ENCODE results near the gene PA2G4. TPM values are rescaled to one million over a fixed set of nuclear protein-coding genes. Genes with fewer than 3 reads are reported as not detected.

PA2G4 gene
- total RNA-seq, 2 donors from 2014 or later = 128 to 161 TPM

- Mint-ChIP-seq H3K9me3 (peaks cover 4% of the 10 kb centered on the region), H3K36me3 (ENCODE audit: low read depth) (peaks cover 78% of the 10 kb centered on the region), H3K4me3 (no peak overlapping the region), H3K27me3 (ENCODE audit: insufficient read depth) (no peaks in the 10 kb centered on the region), H3K4me1 (no peaks in the 10 kb centered on the region), H3K27ac (no peak overlapping the region)
- DNase-seq = no peak
- H3K27ac ChIP-seq (ENCODE audit: low read depth, low read length) = no peak overlapping the region
- H3K4me3 ChIP-seq (ENCODE audit: low read length) = no peak overlapping the region
- WGBS, 2 experiments (ENCODE audit: insufficient coverage in 1 of 2, insufficient read length in 1 of 2) = 94 to 100% methylated on average over 12 to 19 of the region's 19 CpGs
- no peaks in the 10 kb centered on the region for H3K4me1 ChIP-seq (ENCODE audit: control insufficient read depth, insufficient read depth, low read length)
- no peak overlapping the region for H3K9ac ChIP-seq (ENCODE audit: extremely low read depth, low read length, poor library complexity, severe bottlenecking)
- peaks cover 76% of the 10 kb centered on the region for H3K36me3 ChIP-seq (ENCODE audit: control insufficient read depth, insufficient read depth, low read length)
- TF ChIP-seq CTCF (conservative IDR thresholded peaks at IDR 0.05) = no peak
- no peaks in the 10 kb centered on the region for H3K9me3 ChIP-seq (ENCODE audit: control insufficient read depth, low read length)
- no peaks in the 10 kb centered on the region for H3K27me3 ChIP-seq (ENCODE audit: control insufficient read depth, insufficient read depth, low read length, poor library complexity, severe bottlenecking)
These were observed 37.8 kb downstream of the PA2G4 start for GRCh38 chr12:56141946-56142784.

GRCh38 chr12:56143217-56143616 is 38.9 kb downstream of the PA2G4 start:
- Histone ChIP-seq H3K4me3 (ENCODE audit: low read length) (no peak overlapping the region), H3K27me3 (ENCODE audit: control insufficient read depth, insufficient read depth, low read length, poor library complexity, severe bottlenecking) (no peaks in the 10 kb centered on the region), H3K27ac (ENCODE audit: low read depth, low read length) (no peak overlapping the region), H3K9ac (ENCODE audit: extremely low read depth, low read length, poor library complexity, severe bottlenecking) (no peak overlapping the region), H3K4me1 (ENCODE audit: control insufficient read depth, insufficient read depth, low read length) (no peaks in the 10 kb centered on the region), H3K9me3 (ENCODE audit: control insufficient read depth, low read length) (no peaks in the 10 kb centered on the region), H3K36me3 (ENCODE audit: control insufficient read depth, insufficient read depth, low read length) (peaks cover 66% of the 10 kb centered on the region)
- Mint-ChIP-seq H3K36me3 (ENCODE audit: low read depth) (peaks cover 67% of the 10 kb centered on the region), H3K4me1 (no peaks in the 10 kb centered on the region), H3K4me3 (no peak overlapping the region), H3K9me3 (peaks cover 4% of the 10 kb centered on the region), H3K27ac (no peak overlapping the region), H3K27me3 (ENCODE audit: insufficient read depth) (no peaks in the 10 kb centered on the region)
- DNase-seq = no peak
- no peak for TF ChIP-seq CTCF (conservative IDR thresholded peaks at IDR 0.05)
- 96 to 97% methylated on average over 3 to 4 of the region's 4 CpGs for WGBS, 2 experiments (ENCODE audit: insufficient coverage in 1 of 2, insufficient read length in 1 of 2)

GRCh38 chr12:56143870-56144269 is 39.5 kb downstream of the PA2G4 start:
- DNase-seq = no peak
- no peaks in the 10 kb centered on the region for H3K27me3 ChIP-seq (ENCODE audit: control insufficient read depth, insufficient read depth, low read length, poor library complexity, severe bottlenecking)
- WGBS, 2 experiments (ENCODE audit: insufficient coverage in 1 of 2, insufficient read length in 1 of 2) = 93 to 94% methylated on average over 4 to 8 of the region's 8 CpGs
- peaks cover 59% of the 10 kb centered on the region for H3K36me3 ChIP-seq (ENCODE audit: control insufficient read depth, insufficient read depth, low read length)
- no peaks in the 10 kb centered on the region for H3K9me3 ChIP-seq (ENCODE audit: control insufficient read depth, low read length)
- Mint-ChIP-seq H3K4me3 (no peak overlapping the region), H3K27me3 (ENCODE audit: insufficient read depth) (no peaks in the 10 kb centered on the region), H3K9me3 (peaks cover under 1% of the 10 kb centered on the region), H3K4me1 (no peaks in the 10 kb centered on the region), H3K27ac (no peak overlapping the region), H3K36me3 (ENCODE audit: low read depth) (peaks cover 61% of the 10 kb centered on the region)
- no peak overlapping the region for H3K9ac ChIP-seq (ENCODE audit: extremely low read depth, low read length, poor library complexity, severe bottlenecking)
- TF ChIP-seq CTCF (conservative IDR thresholded peaks at IDR 0.05) = no peak
- no peak overlapping the region for H3K4me3 ChIP-seq (ENCODE audit: low read length)
- H3K27ac ChIP-seq (ENCODE audit: low read depth, low read length) = no peak overlapping the region
- H3K4me1 ChIP-seq (ENCODE audit: control insufficient read depth, insufficient read depth, low read length) = no peaks in the 10 kb centered on the region
